Mesenchymal stem cell (in vitro differentiated cells and primary cell): ENCODE results near the gene RUSC2.
"Not testable (repeated sequence)": the region's sequence is repeated elsewhere in the genome, so short reads cannot be mapped to it uniquely, and the experiment has no call there.

Source experiments
- DNase-seq: peaks from one replicate; pipeline ENCODE4 v3.0.0-alpha.2; 2013
- H2AFZ ChIP-seq: one replicate; pipeline ENCODE4 v1.6.1; 2013; ENCODE audit warnings: low read depth, mild to moderate bottlenecking, control low read depth, inconsistent platforms, low read length, moderate library complexity
- H2AK5ac ChIP-seq: 2 replicates; pipeline ENCODE4 v1.6.1; 2013; ENCODE audit warnings: low read length, moderate library complexity, mild to moderate bottlenecking, inconsistent platforms; ENCODE audit not compliant: severe bottlenecking
- H2BK120ac ChIP-seq: one replicate; pipeline ENCODE4 v1.6.1; 2013; ENCODE audit warnings: low read depth, mild to moderate bottlenecking, inconsistent platforms, low read length, moderate library complexity
- H2BK12ac ChIP-seq, 2 experiments: one replicate each; pipeline ENCODE4 v1.6.1; 2013; ENCODE audit warnings: inconsistent platforms in 2 of 2, low read length in 2 of 2, mild to moderate bottlenecking in 2 of 2, moderate library complexity in 2 of 2, control low read depth in 1 of 2
- H2BK15ac ChIP-seq: one replicate; pipeline ENCODE4 v1.6.1; 2013; ENCODE audit warnings: mild to moderate bottlenecking, low read depth, inconsistent platforms; ENCODE audit not compliant: poor library complexity, severe bottlenecking
- H2BK5ac ChIP-seq: 2 replicates; pipeline ENCODE4 v1.6.1; 2013; ENCODE audit warnings: low read depth, mild to moderate bottlenecking, low read length, control low read depth, inconsistent platforms; ENCODE audit not compliant: poor library complexity, severe bottlenecking
- H3K14ac ChIP-seq, 2 experiments: one replicate each; pipeline ENCODE4 v1.6.1; 2013; ENCODE audit warnings: inconsistent platforms in 2 of 2, low read length in 2 of 2, control low read depth in 1 of 2, mild to moderate bottlenecking in 1 of 2, moderate library complexity in 1 of 2
- H3K18ac ChIP-seq, 2 experiments: one replicate each; pipeline ENCODE4 v1.6.1; 2013; ENCODE audit warnings: inconsistent platforms in 2 of 2, low read length in 2 of 2, control low read depth in 1 of 2, low read depth in 1 of 2, mild to moderate bottlenecking in 1 of 2
- H3K23ac ChIP-seq, 2 experiments: one replicate each; pipeline ENCODE4 v1.6.1; 2013; ENCODE audit warnings: inconsistent platforms in 2 of 2, low read length in 2 of 2, mild to moderate bottlenecking in 2 of 2, moderate library complexity in 2 of 2, control low read depth in 1 of 2
- H3K27ac ChIP-seq: 2 replicates; pipeline ENCODE4 v1.5.1; 2013; ENCODE audit warnings: mild to moderate bottlenecking, moderate library complexity, low read length, control low read depth, inconsistent platforms; ENCODE audit not compliant: poor library complexity, severe bottlenecking
- H3K27me3 ChIP-seq, 2 experiments: 2 replicates each; pipeline versions ENCODE4 v1.6.1 to v1.7.0; 2013; ENCODE audit warnings: low read length in 2 of 2, mild to moderate bottlenecking in 2 of 2, moderate library complexity in 2 of 2, control low read depth in 1 of 2, inconsistent platforms in 1 of 2; ENCODE audit not compliant: control insufficient read depth in 1 of 2, insufficient read depth in 1 of 2
- H3K36me3 ChIP-seq, 2 experiments: 2 replicates each; pipeline versions ENCODE4 v1.6.1 to v1.7.0; 2013; ENCODE audit warnings: low read length in 2 of 2, control low read depth in 1 of 2, inconsistent platforms in 1 of 2, low read depth in 1 of 2, mild to moderate bottlenecking in 1 of 2; ENCODE audit not compliant: insufficient read depth in 2 of 2, control insufficient read depth in 1 of 2
- H3K4ac ChIP-seq, 2 experiments: one replicate each; pipeline ENCODE4 v1.6.1; 2013; ENCODE audit warnings: inconsistent platforms in 2 of 2, low read length in 2 of 2, mild to moderate bottlenecking in 2 of 2, moderate library complexity in 2 of 2, control low read depth in 1 of 2, low read depth in 1 of 2
- H3K4me1 ChIP-seq: 2 replicates; pipeline ENCODE4 v1.6.1; 2013; ENCODE audit warnings: low read depth, low read length, control low read depth; ENCODE audit not compliant: control insufficient read depth, insufficient read depth
- H3K4me2 ChIP-seq: 2 replicates; pipeline ENCODE4 v1.6.1; 2013; ENCODE audit warnings: low read length, mild to moderate bottlenecking, inconsistent platforms; ENCODE audit not compliant: poor library complexity, severe bottlenecking
- H3K4me3 ChIP-seq, 2 experiments: 2 replicates each; pipeline versions ENCODE4 v1.5.1 to v1.7.0; 2013; ENCODE audit warnings: low read length in 2 of 2, mild to moderate bottlenecking in 2 of 2, control low read depth in 1 of 2, low read depth in 1 of 2; ENCODE audit not compliant: insufficient read depth in 1 of 2
- H3K79me1 ChIP-seq: replicated peaks from 2 replicates; pipeline ENCODE4 v1.6.1; 2013; ENCODE audit warnings: mild to moderate bottlenecking, control low read depth, low read length, inconsistent platforms; ENCODE audit not compliant: poor library complexity, severe bottlenecking
- H3K9ac ChIP-seq: 2 replicates; pipeline ENCODE4 v1.7.0; 2013; ENCODE audit warnings: mild to moderate bottlenecking, low read length, moderate library complexity
- H3K9me3 ChIP-seq: 2 replicates; pipeline ENCODE4 v1.7.0; 2013; ENCODE audit warnings: mild to moderate bottlenecking, low read length; ENCODE audit not compliant: control insufficient read depth
- H4K8ac ChIP-seq: one replicate; pipeline ENCODE4 v1.6.1; 2013; ENCODE audit warnings: inconsistent platforms, mild to moderate bottlenecking, low read length, moderate library complexity
- H4K91ac ChIP-seq: one replicate; pipeline ENCODE4 v1.6.1; 2013; ENCODE audit warnings: mild to moderate bottlenecking, low read length, inconsistent platforms
- WGBS: methylation state at CpG from one replicate; pipeline ENCODE4 v1.1.7; 2013; ENCODE audit warnings: mixed read lengths; 5-methylcytosine and 5-hydroxymethylcytosine counted together

The RUSC2 gene

DNA sequence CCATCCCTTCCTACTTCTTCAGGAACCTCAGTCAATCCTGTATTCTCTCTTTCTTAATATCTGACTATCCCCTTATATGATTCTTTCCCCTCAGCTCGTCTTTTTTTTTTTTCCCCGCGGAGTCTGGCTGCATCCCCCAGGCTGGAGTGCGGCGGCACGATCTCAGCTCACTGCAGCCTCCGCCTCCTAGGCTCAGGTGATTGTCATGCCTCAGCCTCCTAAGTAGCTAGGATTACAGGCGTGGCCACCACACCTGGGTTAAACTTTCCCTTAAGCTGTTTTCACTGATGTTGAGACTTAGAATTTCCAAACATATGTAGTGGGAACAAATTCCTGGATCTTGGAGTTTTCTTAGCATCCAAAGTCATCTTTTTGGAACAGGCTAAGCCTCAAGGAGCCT is 13.3 kb upstream of the RUSC2 start:
- no peak overlapping the region for H3K14ac ChIP-seq
- peak overlapping the region; percentile 54 for H3K9ac ChIP-seq
- H3K18ac ChIP-seq = no peak overlapping the region
- 67% methylated on average over 8 of the region's 8 CpGs for WGBS
- H3K4me2 ChIP-seq = no peak overlapping the region
- H2BK15ac ChIP-seq = no peak overlapping the region
- no peak overlapping the region for H3K23ac ChIP-seq
- no peak overlapping the region for H2AFZ ChIP-seq
- H3K4me3 ChIP-seq = no peak overlapping the region
- no peak overlapping the region for H3K27ac ChIP-seq
- H4K8ac ChIP-seq = no peak overlapping the region
- no peak for DNase-seq
- no peak overlapping the region for H2BK120ac ChIP-seq
- peaks cover 0 to 23% of the 10 kb centered on the region in 2 experiments for H3K27me3 ChIP-seq
- H4K91ac ChIP-seq = no peak overlapping the region
- no peaks in the 10 kb centered on the region for H3K9me3 ChIP-seq
- no peak overlapping the region for H2BK5ac ChIP-seq
- H2AK5ac ChIP-seq = no peak overlapping the region
- no peak overlapping the region for H3K4ac ChIP-seq
- H3K4me1 ChIP-seq = no peaks in the 10 kb centered on the region
- no peaks in the 10 kb centered on the region for H3K36me3 ChIP-seq
- no peaks in the 10 kb centered on the region for H3K79me1 ChIP-seq
- no peak overlapping the region for H2BK12ac ChIP-seq

DNA sequence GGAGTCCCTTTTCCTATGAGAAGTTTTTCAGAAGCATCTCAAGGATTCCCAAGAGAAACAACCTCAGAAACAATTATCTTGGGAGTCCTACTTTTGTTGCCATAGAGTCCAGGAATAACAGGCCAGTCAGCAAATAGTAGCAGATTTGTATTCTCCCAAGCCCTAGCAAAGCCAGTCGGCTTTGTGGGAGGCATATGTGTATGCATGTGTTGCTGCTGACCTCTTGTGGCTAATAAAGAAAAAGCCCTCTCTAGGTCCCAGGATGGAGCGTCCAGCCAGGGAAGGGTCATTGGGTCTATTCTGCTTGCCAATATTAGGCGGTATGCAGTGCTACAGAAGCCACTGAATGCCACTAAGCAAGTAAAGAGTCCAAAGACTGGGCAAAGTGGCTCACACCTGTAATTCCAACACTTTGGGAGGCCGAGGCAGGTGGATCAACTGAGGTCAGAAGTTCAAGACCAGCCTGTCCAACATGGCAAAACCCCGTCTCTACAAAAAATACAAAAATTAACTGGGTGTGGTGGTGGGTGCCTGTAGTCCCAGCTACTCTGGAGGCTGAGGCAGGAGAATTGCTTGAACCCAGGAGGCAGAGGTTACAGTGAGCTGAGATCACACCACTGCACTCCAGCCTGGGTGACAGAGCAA is 12.6 kb upstream of the RUSC2 start:
- not testable (repeated sequence) for H2AFZ ChIP-seq, H4K8ac ChIP-seq, H3K4me2 ChIP-seq, H2BK15ac ChIP-seq, H3K4ac ChIP-seq, H3K27ac ChIP-seq, H2AK5ac ChIP-seq, H3K23ac ChIP-seq, H2BK12ac ChIP-seq, H3K14ac ChIP-seq, H2BK120ac ChIP-seq, H3K79me1 ChIP-seq, H3K4me3 ChIP-seq, H4K91ac ChIP-seq, H3K4me1 ChIP-seq, H3K18ac ChIP-seq, H2BK5ac ChIP-seq, H3K36me3 ChIP-seq, H3K9me3 ChIP-seq
- 16% methylated on average over 4 of the region's 5 CpGs for WGBS
- H3K9ac ChIP-seq = peak overlapping the region; percentile 54
- DNase-seq = peak; percentile 87
- H3K27me3 ChIP-seq = peaks cover 0 to 23% of the 10 kb centered on the region in 2 experiments

DNA sequence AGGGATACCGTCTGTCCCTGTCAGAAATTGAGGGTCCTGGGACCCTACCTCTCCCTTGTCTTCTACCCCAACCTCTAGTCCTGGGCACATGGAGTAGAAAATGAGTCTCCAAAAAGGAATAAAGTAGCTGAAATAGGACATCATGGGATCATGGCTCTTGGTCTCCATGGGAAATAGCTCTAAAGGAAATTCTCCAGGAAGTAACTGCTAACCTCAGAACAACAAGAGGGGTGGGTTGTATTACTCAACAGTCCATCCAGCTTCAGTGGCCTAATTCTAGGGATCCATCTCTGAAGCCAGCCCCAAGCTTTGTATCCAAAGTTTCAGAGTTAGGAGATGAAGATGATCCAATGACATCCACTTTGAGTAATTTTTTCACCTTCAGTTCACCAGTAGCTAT is 11.0 kb upstream of the RUSC2 start:
- Histone ChIP-seq H2AFZ (no peak overlapping the region), H3K14ac (no peak overlapping the region), H3K9ac (no peak overlapping the region), H2BK120ac (no peak overlapping the region), H4K91ac (no peak overlapping the region), H3K27ac (no peak overlapping the region), H3K9me3 (no peaks in the 10 kb centered on the region), H3K4me2 (no peak overlapping the region), H3K4ac (no peak overlapping the region), H2AK5ac (no peak overlapping the region), H3K27me3 (peaks cover 0 to 23% of the 10 kb centered on the region in 2 experiments), H3K18ac (no peak overlapping the region), H2BK12ac (no peak overlapping the region), H3K36me3 (no peaks in the 10 kb centered on the region), H3K79me1 (no peaks in the 10 kb centered on the region), H4K8ac (no peak overlapping the region), H3K23ac (no peak overlapping the region), H2BK5ac (no peak overlapping the region), H2BK15ac (no peak overlapping the region), H3K4me1 (no peaks in the 10 kb centered on the region), H3K4me3 (no peak overlapping the region)
- no CpG with 5 or more reads among the region's 1 CpG for WGBS
- no peak for DNase-seq

DNA sequence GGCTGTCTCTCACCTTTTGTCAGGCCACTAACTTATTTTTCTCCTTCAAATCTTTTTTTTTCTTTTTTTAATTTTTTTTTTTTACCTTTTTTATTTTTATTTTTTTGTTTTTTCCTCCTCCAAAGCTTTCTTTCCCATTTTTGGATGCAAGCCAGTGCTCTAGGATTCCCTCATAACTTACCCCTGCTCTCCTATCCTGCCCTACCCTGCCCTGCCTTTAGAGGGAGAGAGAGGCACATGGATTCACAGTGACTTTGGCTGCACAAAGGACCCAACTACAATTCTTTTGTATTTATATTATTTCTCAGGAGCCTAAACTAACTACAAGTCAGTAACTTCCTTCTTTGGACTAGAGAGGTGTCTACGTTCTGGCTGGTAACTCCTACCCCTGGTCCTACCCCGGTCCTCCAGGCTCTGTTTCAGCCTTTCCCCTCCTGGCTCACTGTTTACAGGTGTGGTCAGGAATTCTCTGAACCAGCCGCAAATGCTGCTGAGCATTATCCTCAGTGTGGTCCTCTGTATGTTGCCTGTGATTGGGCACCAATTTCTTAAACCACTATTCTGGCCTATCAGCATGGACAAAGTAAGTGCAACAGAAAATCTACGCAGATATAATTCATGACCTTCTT is 8.4 kb upstream of the RUSC2 start:
- Histone ChIP-seq H2AK5ac (no peak overlapping the region), H3K27me3 (peaks cover 0 to 8% of the 10 kb centered on the region in 2 experiments), H4K91ac (no peak overlapping the region), H3K4me3 (no peak overlapping the region), H4K8ac (no peak overlapping the region), H3K4ac (no peak overlapping the region), H2AFZ (no peak overlapping the region), H2BK15ac (no peak overlapping the region), H2BK12ac (no peak overlapping the region), H3K4me1 (no peaks in the 10 kb centered on the region), H3K79me1 (no peaks in the 10 kb centered on the region), H3K36me3 (no peaks in the 10 kb centered on the region), H2BK120ac (no peak overlapping the region), H3K23ac (no peak overlapping the region), H3K4me2 (no peak overlapping the region), H3K14ac (no peak overlapping the region), H3K18ac (no peak overlapping the region), H3K9me3 (no peaks in the 10 kb centered on the region), H3K9ac (no peak overlapping the region), H3K27ac (no peak overlapping the region), H2BK5ac (no peak overlapping the region)
- DNase-seq = peak; percentile 69
- 87% methylated on average over 4 of the region's 4 CpGs for WGBS
